Activated CD4-positive, alpha-beta T cell treated with anti-CD3 and anti-CD28 coated beads, Interleukin-2, amount 50 U/mL, for 16 hours (primary cell): ENCODE results near the gene TLL2.
A peak's percentile ranks its signal among the peaks of the same experiment; 100 is the strongest.

ENCODE experiments used
- DNase-seq: peaks from one replicate; pipeline ENCODE4 v3.0.0-alpha.2; 2020

Gene TLL2

GRCh38 chr10:96345222-96345621 is 168.5 kb downstream of the TLL2 start:
- no peak for DNase-seq

- DNase-seq = no peak
Measured at GRCh38 chr10:96344178-96344577, 169.5 kb downstream of the TLL2 start.

GRCh38 chr10:96342402-96342801 is 171.3 kb downstream of the TLL2 start:
- no peak for DNase-seq

- peak; percentile 51 for DNase-seq
Measured at GRCh38 chr10:96341219-96342182, 172.2 kb downstream of the TLL2 start.

GRCh38 chr10:96339956-96340904 is 173.5 kb downstream of the TLL2 start:
- DNase-seq = peak; percentile 68

- no peak for DNase-seq
Measured at GRCh38 chr10:96339383-96339782, 174.3 kb downstream of the TLL2 start.

- DNase-seq = no peak
Measured at GRCh38 chr10:96338279-96338925, 175.3 kb downstream of the TLL2 start.

- no peak for DNase-seq
Measured at GRCh38 chr10:96337106-96337505, 176.6 kb downstream of the TLL2 start.

GRCh38 chr10:96334616-96335526 is 178.9 kb downstream of the TLL2 start:
- peak; percentile 18 for DNase-seq

GRCh38 chr10:96333101-96333500 is 180.6 kb downstream of the TLL2 start:
- DNase-seq = no peak

GRCh38 chr10:96327462-96327861 is 186.3 kb downstream of the TLL2 start:
- DNase-seq = no peak

- DNase-seq = peak; percentile 59
Measured at GRCh38 chr10:96325719-96326373, 187.9 kb downstream of the TLL2 start.

- no peak for DNase-seq
Measured at GRCh38 chr10:96324447-96324846, 189.3 kb downstream of the TLL2 start.

GRCh38 chr10:96322275-96322674 is 191.5 kb downstream of the TLL2 start:
- no peak for DNase-seq

GRCh38 chr10:96321822-96322221 is 191.9 kb downstream of the TLL2 start:
- no peak for DNase-seq

- no peak for DNase-seq
Measured at GRCh38 chr10:96319754-96320474, 193.8 kb downstream of the TLL2 start.

GRCh38 chr10:96317067-96317833 is 196.5 kb downstream of the TLL2 start:
- no peak for DNase-seq
